Left kidney (tissue), 2 donors: ENCODE measurements around the gene SMIM28. TPM values are rescaled to one million over a fixed set of nuclear protein-coding genes. Genes with fewer than 3 reads are reported as not detected.

Experiments
- DNase-seq: peaks from one replicate; pipeline ENCODE4 v3.0.0-alpha.2; 2013
- polyA plus RNA-seq: library from polyadenylated mRNA; unstranded; fragments of 120-200 nt; gene quantifications from one replicate; pipeline ENCODE4 v1.2.1, GENCODE V29; 2013; ENCODE audit not compliant: insufficient read length

Gene SMIM28
- polyA plus RNA-seq, 1 donor = not detected

GRCh38 chr6:138374230-138374629 is 3.5 kb upstream of the SMIM28 start:
- no peak for DNase-seq

GRCh38 chr6:138374815-138375214 is 2.9 kb upstream of the SMIM28 start:
- no peak for DNase-seq

- DNase-seq = no peak
Measured at GRCh38 chr6:138377042-138377441, 663 bp upstream of the SMIM28 start.

GRCh38 chr6:138378463-138378862 is 758 bp downstream of the SMIM28 start:
- no peak for DNase-seq

GRCh38 chr6:138382498-138383265 is 5.0 kb downstream of the SMIM28 start:
- no peak for DNase-seq

- DNase-seq = no peak
Measured at GRCh38 chr6:138383776-138384175, 6.1 kb downstream of the SMIM28 start.

GRCh38 chr6:138386897-138387296 is 9.2 kb downstream of the SMIM28 start:
- DNase-seq = no peak

- DNase-seq = no peak
Measured at GRCh38 chr6:138387577-138388368, 10.1 kb downstream of the SMIM28 start.

GRCh38 chr6:138389551-138389950 is 11.8 kb downstream of the SMIM28 start:
- no peak for DNase-seq

- no peak for DNase-seq
Measured at GRCh38 chr6:138393871-138394783, 16.4 kb downstream of the SMIM28 start.

- no peak for DNase-seq
Measured at GRCh38 chr6:138396709-138397108, 19.0 kb downstream of the SMIM28 start.

- no peak for DNase-seq
Measured at GRCh38 chr6:138397128-138398122, 19.7 kb downstream of the SMIM28 start.

- no peak for DNase-seq
Measured at GRCh38 chr6:138400326-138400725, 22.6 kb downstream of the SMIM28 start.

GRCh38 chr6:138401960-138402837 is 24.5 kb downstream of the SMIM28 start:
- no peak for DNase-seq

GRCh38 chr6:138402838-138403187 is 25.1 kb downstream of the SMIM28 start:
- no peak for DNase-seq

- peak; percentile 35 for DNase-seq
Measured at GRCh38 chr6:138403324-138403800, 25.7 kb downstream of the SMIM28 start.

- DNase-seq = peak; percentile 90
Measured at GRCh38 chr6:138403801-138404665, 26.3 kb downstream of the SMIM28 start, which contains the start of gene HEBP2. Gene HEBP2, plus strand, starts transcription at chr6:138404223. Its CDS starts 273 bp downstream, at chr6:138404496.

- peak; percentile 13 for DNase-seq
Measured at GRCh38 chr6:138404666-138405337, 27.1 kb downstream of the SMIM28 start.
